GM06990 (cell line): ENCODE data around the gene DNM1.

Source experiments
- DNase-seq: peaks from one replicate; pipeline ENCODE4 v3.0.0-alpha.2; 2011; ENCODE audit not compliant: insufficient read length; ENCODE audit errors: extremely low read depth
- H3K27me3 ChIP-seq: replicated peaks from 2 replicates; pipeline ENCODE4 v1.6.0; 2011; ENCODE audit warnings: low read length; ENCODE audit not compliant: control insufficient read depth, insufficient read depth
- H3K36me3 ChIP-seq: 2 replicates; pipeline ENCODE4 v1.5.1; 2011; ENCODE audit warnings: low read length; ENCODE audit not compliant: control insufficient read depth, insufficient read depth
- H3K4me3 ChIP-seq: replicated peaks from 2 replicates; pipeline ENCODE4 v1.5.1; 2011; ENCODE audit warnings: low read depth, mild to moderate bottlenecking, control low read depth, low read length
- TF ChIP-seq, protein P1 (sequence below): IDR thresholded peaks from 2 replicates; pipeline ENCODE4 v1.5.1; 2011; ENCODE audit warnings: low read length, control low read depth, mild to moderate bottlenecking, inconsistent platforms; ENCODE audit not compliant: insufficient read depth, poor library complexity, severe bottlenecking

The DNM1 gene

DNA sequence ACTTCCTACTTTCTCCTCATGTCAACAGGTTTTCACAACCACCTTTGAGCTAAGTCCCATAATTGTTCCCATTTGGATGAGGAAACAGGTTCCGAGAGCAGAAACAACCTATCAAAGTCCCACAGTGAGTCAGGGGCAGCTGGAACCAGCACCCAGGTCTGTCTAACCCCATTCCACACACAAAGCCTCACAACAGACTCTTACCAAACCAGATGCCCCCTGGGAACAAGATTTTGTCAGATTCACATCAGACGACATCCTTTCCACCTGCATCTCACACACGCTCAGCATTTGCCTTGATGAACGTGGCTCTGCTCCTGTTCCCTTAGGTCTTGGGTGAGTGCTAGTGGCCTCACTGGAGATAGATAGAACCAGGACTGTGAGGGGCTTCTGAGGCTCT, 89.9 kb downstream of the DNM1 start:
- no peak for DNase-seq
- TF ChIP-seq, protein P1, sequence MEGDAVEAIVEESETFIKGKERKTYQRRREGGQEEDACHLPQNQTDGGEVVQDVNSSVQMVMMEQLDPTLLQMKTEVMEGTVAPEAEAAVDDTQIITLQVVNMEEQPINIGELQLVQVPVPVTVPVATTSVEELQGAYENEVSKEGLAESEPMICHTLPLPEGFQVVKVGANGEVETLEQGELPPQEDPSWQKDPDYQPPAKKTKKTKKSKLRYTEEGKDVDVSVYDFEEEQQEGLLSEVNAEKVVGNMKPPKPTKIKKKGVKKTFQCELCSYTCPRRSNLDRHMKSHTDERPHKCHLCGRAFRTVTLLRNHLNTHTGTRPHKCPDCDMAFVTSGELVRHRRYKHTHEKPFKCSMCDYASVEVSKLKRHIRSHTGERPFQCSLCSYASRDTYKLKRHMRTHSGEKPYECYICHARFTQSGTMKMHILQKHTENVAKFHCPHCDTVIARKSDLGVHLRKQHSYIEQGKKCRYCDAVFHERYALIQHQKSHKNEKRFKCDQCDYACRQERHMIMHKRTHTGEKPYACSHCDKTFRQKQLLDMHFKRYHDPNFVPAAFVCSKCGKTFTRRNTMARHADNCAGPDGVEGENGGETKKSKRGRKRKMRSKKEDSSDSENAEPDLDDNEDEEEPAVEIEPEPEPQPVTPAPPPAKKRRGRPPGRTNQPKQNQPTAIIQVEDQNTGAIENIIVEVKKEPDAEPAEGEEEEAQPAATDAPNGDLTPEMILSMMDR: no peak

DNA sequence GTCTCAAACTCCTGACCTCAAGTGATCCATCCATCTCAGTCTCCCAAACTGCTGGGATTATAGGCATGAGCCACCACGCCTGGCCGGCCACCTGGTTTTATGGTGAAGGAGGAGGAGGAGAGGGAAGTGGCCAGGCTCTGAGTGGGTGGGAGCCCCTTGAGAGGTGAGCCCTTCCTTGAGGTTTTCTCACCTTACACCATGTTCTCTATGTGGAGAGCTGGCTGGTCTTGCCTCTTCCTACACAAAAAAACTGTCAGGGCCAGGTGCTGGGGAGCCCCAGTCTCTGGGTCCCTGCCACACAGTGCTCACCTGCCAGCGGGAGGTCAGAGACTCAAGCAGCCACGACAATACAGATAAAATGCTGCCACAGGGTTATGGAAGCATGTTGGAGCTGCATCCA, 91.0 kb downstream of the DNM1 start:
- H3K36me3 ChIP-seq: no peaks in the 10 kb centered on the region
- H3K4me3 ChIP-seq: no peak overlapping the region
- TF ChIP-seq, protein P1: no peak
- no peaks in the 10 kb centered on the region for H3K27me3 ChIP-seq
- DNase-seq: no peak

More for the DNA sequence above, 89.9 kb downstream of the DNM1 start:
- H3K27me3 ChIP-seq: no peaks in the 10 kb centered on the region
- H3K36me3 ChIP-seq: peaks cover 2% of the 10 kb centered on the region; the same call in 1 of the 2 replicates
- H3K4me3 ChIP-seq: no peak overlapping the region

DNA sequence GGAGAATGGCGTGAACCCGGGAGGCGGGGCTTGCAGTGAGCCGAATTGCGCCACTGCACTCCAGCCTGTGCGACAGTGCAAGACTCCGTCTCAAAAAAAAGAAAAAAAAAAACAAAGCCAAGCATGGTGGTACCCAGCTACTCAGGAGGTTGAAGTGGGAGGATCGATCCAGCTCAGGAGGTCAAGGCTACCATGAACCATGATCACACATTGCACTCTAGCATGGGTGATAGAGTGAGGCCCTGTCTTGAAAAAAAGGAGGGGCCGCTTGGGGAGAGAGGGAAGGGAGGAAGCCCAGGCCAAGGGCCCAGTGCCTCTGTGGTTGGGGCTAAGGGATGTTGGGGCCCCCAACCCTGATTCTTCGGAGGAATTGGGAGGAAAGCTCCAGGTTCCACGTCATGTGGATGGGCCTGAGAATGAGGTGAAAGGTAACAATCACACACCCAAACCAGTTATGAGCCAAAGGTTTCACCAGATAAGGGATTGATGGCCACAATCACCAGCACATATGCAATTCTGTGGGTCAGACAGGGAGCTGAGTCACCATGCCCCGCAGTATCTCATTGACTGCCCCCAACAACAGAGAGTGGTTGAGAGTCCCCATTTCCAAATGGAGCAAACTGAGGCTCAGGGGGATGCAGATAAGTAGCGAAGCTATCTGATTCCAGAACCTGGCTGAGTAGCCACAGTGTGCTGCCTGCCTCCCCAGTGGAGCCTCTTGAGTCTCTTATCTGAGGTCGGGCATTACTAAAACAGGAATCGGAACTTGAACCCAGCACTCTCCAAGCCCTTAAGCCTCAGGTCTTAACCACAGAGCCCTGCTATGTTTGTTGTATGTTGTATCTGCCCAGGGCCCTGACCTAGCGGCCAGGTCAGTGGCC, 93.4 kb downstream of the DNM1 start:
- Histone ChIP-seq H3K4me3 (no peak overlapping the region), H3K36me3 (no peaks in the 10 kb centered on the region), H3K27me3 (no peaks in the 10 kb centered on the region)
- no peak for DNase-seq
- TF ChIP-seq, protein P1: no peak

DNA sequence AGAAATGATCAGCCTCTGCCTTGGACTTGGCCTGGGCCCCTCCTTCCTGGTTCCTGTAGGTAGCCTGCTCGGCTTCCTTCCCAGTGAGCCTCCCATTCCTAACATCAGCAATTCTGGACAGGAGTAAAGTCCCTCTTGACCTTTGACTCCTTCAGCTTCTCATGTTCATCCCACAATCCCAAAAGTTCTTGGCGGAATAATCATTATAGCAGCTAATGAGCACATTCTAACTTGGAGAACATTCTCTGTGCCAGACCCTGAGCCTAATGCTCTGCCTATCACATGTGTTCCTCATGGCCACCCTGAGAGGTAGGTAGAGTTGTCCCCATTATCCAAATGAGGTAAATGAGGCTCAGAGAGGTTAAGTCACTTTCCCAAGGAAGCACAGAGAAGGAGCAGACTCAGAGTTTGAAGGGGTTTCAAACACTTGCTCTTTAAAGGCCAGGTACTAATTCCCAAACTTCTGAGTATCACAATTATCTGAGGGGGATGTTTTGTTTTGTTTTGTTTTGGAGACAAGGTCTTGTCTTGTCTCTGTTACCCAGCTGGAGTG, 94.1 kb downstream of the DNM1 start:
- TF ChIP-seq, protein P1: no peak
- DNase-seq: no peak
- H3K27me3 ChIP-seq: no peaks in the 10 kb centered on the region
- H3K4me3 ChIP-seq: no peak overlapping the region
- no peaks in the 10 kb centered on the region for H3K36me3 ChIP-seq

DNA sequence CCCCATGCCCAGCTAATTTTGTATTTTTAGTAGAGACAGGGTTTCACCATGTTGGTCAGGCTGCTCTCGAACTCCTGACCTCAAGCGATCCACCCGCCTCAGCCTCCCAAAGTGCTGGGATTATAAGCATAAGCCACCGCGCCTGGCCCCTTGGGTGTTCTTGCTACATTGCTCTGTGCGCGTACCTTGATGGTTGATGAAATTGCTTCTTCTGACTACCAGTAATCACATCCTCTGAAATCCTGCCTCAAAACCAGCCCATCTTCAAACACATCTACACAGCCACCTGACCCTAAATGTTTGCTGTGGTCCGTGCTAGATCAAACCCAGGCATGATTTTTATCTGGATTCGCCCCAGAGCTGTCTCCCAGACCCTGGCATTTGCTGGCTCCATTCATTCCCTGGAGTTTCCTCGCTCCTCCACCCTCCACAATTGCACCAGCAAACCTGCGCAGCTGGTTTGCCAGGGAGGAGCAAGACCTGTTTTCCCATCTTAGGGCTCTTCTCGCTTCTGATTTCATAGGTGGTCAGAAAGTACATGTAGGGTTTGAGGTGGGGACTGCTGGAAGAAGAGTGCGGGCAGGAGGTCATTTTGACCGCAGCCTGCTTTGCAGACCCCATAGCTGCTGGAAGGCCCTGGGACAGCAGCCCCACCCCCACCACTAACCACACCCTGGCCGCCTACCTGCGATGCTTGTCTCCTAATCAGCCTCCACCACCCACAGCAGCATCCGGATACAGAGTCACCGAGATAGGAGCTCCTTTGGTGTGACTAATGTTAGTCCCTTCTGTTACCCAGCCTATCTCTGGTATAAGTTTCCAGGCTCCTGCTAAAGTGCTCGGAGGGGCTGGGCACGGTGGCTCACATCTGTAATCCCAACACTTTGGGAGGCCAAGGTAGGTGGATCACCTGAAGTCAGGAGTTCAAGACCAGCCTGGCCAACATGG, 95.6 kb downstream of the DNM1 start:
- H3K27me3 ChIP-seq: no peaks in the 10 kb centered on the region
- DNase-seq: no peak
- no peak overlapping the region for H3K4me3 ChIP-seq
- TF ChIP-seq, protein P1: no peak
- H3K36me3 ChIP-seq: no peaks in the 10 kb centered on the region
